Measurements from ENCODE around the gene FHDC1.

Gene FHDC1

DNA sequence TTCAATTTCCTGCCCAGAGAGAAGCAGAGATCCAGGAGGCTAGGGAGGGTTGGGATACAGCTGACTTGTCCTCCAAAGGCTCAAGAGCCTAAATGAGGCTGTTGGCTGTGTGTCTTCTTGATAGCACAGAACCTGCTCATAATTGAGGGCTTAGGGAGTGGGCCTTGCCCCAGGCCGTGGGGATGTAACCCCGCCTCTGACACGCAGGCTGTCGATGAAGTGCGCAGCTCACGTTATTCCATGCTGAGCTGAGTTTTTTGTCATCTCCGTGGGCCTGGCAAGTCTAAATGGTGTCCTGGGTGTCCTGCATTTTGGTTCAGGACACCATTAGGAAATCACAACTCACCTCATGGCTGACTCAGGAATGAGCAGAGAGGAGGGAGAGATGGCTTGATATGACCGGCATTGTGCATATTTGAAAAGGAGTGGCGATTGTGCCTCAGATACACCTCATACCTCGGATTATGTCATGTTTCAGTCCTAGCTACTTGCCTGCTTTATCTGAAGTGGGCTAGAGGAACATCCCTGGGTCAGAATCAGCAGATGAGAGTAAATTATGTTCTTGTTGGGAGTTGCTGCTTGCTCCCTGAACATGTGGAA, 43.7 kb downstream of the FHDC1 start:
- no peak for DNase-seq (ENCODE audit: low read depth in 2 of 3, low spot score in 1 of 3)

DNA sequence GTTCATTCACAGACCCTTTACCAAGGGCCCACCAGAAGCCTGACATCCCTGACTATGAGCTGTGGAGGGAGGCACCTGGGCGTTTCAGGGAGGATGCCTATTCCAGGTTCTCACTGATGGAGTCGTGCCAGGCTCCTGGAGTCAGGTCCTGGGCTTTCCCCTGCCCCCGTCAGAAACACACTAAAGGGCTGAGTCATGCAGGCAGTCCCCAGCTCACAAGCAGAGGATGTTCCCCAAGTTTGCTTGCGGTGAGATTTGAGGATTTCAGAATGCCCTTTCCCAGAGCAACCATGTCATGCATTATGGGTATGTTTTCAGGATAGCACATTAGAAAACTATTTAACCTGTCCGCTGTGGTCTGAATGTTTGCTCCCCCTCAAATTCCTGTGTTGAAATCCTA, 45.2 kb downstream of the FHDC1 start:
- DNase-seq (ENCODE audit: low read depth in 2 of 3, low spot score in 1 of 3): no peak

DNA sequence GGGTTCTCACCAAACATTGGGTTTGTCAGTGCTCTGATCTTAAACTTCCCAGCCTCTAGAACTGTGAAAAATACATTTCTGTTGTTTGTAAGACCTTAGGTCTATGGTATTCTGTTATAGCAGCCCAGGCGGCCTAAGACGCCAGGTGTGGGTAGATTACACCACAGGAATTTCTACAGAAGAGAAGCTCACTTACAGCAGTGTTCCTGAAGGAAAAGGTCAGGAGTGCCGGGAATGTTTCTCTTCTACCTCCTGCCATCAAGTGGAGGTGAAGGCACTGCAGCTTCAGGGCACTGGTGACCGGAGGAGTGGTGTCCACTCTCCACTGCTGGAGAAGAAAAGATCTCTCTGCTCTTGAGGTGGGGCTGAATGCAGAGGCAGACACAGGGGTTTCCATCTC, 45.7 kb downstream of the FHDC1 start:
- no peak for DNase-seq (ENCODE audit: low read depth in 2 of 3, low spot score in 1 of 3)

DNA sequence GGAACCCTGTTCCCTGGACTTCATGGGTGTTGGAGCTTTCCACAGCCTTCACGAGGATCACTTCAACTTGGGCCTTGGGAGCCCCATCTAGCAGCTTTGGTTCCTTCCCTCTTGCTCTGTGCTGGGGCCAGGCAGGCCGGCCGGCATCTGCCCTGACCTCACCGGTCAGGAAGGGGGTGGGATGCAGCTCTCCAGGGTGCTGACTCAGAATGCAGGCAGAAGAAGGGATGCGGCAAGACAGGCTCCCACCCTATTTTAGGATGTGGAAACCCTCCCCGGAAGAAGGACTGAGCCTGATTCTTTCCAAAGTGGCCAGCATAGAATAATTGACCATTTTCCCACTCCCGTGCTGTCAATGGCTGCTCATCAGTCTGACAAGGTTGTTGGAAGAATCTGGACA, 47.1 kb downstream of the FHDC1 start:
- DNase-seq (ENCODE audit: low read depth in 2 of 3, low spot score in 1 of 3): no peak

DNA sequence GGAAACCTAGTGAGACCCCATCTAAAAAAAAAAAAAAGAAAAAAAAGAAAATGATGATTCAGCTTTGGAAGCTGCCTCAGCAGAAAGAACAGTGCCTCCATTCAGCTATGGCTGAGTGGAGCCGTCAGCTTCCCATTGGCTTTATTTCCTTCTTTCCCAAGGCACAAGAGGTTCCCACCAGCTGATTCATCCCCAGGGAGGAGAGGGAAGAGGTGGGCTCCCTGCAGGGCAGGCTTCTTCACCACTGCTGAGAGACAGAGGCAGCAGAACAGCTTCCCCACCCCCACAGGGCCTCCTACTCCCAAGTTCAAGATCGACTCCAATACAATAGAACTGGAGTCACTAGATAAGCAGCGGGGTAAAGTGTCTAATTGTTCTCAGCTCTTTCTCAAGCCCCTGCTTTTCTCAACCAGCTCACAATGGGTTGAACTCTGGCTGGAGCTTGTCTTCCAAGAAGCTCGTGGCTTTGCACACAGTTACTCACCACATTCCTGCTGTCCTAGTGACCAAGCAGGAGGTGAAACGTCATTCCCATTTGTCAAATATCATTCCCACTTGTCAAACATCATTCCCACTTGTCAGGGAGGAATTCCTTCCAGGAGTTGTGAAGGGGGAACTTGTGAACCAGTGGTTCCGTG, 47.8 kb downstream of the FHDC1 start:
- no peak for DNase-seq (ENCODE audit: low read depth in 2 of 3, low spot score in 1 of 3)

DNA sequence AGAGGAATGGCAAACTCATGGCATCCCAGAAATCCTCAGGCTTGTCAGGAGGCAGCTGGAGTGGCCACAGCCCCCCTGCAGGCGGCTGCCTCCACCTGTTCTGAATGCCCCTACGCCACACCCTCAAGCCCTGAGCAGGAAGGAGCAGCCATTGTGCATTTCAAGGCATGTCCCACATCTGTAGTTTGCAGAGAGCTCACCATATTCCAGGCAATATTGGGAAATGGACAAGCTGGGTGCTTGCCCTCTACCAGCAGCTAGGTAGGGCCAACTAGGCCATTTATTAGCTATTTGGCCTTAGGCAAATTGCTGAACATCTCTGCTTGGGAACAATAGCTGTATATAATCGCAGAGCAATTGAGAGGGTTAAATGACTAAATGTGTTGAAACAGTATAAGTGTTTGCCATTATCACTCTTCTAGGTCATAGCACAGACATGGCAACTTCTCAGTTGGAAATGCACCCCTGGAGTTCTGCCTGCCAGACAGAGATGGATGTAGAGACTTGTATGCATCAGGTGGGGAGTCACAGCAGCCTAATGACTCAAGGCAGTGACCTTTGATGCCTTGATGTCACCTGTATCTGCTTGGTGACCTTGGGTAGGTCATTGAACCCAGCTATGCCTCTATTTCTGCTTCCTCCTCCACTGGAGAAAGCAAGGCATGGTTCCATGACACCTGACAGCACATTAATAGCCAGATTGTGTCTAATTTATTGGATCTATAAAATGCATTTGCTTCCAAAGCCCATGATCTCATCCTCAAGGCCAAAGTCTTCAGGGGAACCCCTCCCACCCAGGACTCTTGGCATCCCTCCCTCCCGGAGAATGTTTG, 52.8 kb downstream of the FHDC1 start:
- DNase-seq (ENCODE audit: low read depth in 2 of 3, low spot score in 1 of 3): no peak

DNA sequence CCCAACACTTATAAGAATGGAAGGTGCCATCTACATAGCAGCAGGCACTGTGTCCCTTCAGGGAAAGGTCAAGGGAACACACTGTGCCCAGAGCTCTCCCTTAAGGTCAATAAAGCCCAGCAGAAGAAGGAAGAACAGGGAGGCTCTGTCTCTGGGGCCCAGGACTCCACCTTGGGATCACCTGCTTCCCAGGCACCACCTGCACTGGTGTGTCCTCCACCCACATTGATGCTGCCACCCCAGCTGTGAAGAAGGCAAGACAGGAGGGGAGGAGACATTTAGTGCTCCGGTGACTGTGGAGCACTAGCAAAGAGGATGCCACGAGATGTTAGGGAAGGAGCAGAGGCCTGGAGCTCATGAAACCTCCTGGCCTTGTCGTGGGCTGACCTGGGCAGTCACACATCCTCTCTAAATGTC, 53.4 kb downstream of the FHDC1 start:
- DNase-seq (ENCODE audit: low read depth in 2 of 3, low spot score in 1 of 3): no peak

DNA sequence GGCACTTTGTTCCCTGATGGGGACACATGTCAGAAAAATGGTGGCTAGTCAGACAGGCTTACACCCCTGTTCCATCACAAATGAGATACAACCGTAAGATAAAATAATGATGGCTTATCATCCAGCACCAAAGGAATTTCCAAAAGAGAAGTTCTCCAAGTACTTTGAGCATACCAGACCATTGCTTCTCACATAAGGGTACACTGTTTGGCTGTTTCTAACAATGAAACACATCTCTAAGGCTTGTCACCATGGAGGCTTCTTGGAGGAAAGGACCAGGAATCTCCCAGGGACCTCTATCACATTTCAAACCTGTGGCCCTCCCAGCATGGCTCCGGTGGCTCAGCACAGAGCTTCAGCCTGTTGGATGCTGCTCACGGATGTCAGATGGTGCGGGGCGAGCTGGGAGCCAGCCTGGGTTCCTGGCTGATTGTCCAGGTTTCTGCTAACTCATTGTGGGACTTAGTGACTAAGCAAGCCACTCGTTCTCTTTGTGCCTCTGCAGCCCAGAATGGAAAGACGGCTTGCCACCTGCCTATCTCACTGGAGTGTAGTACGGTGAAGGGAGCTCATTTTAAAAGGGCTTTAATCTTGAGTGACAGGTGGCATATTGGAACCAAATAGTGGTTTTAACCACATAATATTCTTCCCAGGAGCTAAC, 54.5 kb downstream of the FHDC1 start:
- DNase-seq (ENCODE audit: low read depth in 2 of 3, low spot score in 1 of 3): no peak

DNA sequence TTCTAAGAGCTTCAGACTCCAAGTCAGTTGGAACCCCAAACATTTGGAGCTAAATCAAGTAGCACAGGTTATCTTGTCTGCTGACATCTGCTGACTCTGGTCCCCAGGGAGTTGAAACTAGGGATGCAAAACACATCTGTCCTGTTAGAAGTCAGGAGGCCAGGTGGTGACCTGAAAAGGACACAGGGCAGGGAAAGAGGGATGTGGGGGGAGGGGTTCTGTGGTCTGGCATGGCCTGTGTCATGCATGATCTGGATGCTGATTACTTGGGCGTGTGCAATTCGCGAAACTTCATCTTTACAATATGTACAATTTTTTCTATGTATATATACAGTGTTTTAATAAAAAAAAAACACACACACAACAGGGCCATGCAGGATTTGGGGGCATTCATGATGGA, 55.3 kb downstream of the FHDC1 start:
- no peak for DNase-seq (ENCODE audit: low read depth in 2 of 3, low spot score in 1 of 3)

DNA sequence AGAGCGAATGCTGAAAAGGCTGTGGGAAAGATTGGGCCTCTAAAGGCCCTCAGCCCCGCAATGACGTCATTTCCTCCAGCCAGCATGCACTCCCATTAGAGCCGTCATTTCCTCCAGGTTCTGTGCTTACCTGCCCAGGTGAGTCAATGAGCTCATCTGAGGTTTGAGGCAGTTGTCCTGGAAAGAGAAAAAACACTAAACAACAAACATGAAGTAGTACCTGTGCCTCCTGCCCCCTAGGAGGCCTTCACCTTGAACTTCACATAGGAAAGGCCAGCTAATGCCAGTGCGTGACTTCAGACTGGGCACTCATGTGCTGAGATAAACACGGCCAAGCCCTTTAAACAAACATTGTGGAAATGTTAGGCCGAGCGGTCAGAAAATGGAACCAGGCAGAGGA, 55.9 kb downstream of the FHDC1 start:
- no peak for DNase-seq (ENCODE audit: low read depth in 2 of 3, low spot score in 1 of 3)

DNA sequence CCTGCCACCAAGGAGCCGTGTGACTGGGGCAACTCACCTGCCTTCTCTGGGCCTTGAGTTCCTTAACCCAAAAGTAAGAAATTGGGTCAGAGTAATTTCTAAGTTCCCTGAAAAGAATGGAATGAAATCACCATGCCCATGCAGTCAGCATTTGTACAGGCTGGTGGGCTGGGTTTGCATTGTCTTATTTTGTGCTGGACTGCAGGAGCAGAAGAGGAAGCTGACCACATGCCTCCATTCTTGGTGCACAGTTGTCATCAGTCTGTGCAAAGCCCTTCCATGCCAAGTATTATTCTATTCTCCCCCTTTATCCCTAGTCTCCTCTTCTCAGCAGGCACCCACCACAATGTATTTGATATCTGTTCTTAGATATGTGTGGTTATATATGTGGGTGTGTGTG, 56.3 kb downstream of the FHDC1 start:
- no peak for DNase-seq (ENCODE audit: low read depth in 2 of 3, low spot score in 1 of 3)

DNA sequence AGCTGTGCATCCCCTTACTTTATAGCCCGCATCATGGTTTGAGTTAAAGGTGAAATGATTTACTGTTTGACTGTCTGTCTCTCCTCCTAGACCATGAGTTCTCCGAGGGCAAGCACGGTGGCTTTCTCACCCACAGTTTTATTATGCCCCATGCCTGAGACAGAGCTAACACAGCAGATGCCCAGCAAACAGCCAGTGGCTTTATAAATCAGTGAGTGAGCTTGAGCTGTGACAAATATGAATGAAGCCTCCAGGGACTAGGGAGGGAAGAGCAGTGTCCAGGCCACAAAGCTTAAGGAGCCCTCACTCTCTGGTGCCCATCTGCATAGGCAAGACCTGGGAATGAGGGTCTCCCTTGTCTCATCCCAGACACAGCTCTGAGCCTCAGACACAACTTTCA, 57.9 kb downstream of the FHDC1 start:
- no peak for DNase-seq (ENCODE audit: low read depth in 2 of 3, low spot score in 1 of 3)

DNA sequence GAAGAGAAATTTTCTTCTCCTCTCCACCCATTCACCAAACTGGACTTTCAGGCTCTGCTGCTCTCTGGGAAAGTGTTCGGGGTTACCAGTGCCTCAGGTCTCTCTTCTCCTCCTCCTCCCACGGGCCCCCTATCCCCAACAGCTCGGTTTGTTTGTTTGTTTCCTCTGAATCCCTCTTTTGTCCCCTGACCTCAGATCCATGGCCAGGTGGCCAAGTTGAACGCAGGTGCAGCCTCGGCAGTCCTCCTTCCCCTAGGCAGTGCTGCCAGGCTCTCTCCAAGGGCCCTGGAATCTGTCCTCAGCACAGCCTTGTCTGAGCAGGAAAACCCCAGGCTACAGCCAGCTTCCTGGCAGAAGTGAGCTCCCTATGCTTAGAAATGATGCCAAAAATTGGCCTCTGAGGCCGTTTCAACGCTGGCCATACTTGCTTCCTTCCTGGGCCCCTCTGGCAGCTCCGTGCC, 60.0 kb downstream of the FHDC1 start:
- no peak for DNase-seq (ENCODE audit: low read depth in 2 of 3, low spot score in 1 of 3)

DNA sequence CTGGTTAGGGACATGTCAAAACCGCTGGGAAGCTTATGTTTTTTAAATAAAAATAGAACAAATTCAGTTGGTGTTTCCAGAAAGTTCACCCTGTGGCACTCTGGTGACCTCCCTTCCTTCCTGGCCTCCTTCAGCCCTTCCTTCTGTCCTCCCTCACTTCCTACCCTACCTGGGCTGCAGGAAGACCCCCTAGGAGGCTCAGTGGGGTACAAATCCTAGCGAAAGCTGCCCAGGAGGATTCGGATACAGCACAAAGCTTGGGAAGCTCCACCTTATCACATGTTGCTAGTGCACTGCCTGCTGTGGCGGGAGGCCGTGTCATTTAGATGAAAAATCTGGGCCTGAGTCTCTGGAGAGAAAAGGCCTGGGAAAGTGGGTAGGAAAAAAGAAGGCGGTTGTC, 60.5 kb downstream of the FHDC1 start:
- no peak for DNase-seq (ENCODE audit: low read depth in 2 of 3, low spot score in 1 of 3)

DNA sequence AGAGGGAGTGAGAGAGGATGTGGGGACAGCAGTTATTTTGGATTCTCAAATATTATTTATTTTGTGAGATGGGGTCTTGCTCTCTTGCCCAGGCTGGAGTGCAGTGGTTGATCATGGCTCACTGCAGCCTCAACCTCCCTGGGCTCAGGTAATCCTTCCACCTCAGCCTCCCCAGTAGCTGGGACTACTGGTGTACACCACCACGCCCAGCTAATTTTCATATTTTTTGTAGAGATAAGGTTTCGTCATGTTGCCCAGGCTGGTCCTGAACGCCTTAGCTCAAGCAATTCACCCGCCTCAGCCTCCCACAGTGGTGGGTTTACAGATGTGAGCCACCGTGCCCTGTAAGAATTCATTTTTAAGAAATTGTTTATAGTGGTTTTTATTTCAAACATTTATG, 61.2 kb downstream of the FHDC1 start:
- no peak for DNase-seq (ENCODE audit: low read depth in 2 of 3, low spot score in 1 of 3)

DNA sequence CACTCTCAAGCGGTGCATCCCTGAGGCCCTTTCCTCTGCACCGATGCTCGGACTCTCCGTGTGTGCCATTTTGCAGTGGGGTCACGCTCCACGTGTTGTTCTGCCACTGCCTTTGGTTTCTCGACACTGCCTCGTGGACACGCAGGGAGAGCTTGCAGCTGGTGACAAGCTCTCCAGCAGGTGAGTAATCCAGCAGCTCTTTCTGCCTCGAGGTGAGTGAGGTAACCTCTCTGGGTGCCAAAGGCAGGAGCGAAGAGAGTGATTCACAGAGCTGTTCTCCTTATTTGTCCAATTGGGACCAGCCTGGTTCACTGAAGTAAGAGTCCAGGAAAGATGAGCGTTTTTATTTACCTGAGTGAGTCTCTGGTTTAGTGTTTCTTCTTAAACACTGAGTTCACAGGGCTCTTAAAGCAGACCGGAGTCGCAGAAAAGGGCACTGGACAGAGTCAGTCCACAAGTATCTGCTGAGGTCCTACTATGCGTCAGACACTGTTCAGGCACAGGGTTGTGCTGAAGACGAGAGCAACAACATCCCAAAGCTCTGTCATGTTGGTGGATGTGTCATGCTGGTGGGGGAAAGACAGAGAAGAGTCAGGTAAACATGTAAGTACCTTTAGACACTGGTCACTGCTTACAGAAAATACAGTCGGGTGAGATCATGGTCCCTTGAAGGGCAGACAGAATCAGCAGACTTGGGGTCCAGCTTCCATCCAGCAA, 61.8 kb downstream of the FHDC1 start:
- no peak for DNase-seq (ENCODE audit: low read depth in 2 of 3, low spot score in 1 of 3)

DNA sequence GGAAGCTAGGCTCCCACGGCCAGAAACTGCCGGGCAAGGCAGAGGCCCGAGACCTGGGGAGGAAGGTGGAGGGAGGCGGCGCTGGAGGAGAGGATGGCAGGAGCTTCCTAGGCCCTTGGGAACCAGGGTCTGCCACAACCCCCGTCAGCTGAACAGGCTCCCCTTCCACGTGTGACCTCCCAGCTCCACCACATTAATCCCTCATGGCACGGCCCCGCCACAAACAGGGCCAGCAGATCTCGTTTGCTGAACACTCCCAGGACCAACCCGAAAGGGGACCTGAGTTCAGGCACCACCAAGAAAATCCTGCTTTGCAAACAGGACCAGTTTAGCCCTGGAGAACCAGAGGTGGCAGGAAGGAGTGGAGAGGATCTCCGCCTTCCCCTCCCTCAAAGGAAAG, 62.7 kb downstream of the FHDC1 start:
- no peak for DNase-seq (ENCODE audit: low read depth in 2 of 3, low spot score in 1 of 3)

DNA sequence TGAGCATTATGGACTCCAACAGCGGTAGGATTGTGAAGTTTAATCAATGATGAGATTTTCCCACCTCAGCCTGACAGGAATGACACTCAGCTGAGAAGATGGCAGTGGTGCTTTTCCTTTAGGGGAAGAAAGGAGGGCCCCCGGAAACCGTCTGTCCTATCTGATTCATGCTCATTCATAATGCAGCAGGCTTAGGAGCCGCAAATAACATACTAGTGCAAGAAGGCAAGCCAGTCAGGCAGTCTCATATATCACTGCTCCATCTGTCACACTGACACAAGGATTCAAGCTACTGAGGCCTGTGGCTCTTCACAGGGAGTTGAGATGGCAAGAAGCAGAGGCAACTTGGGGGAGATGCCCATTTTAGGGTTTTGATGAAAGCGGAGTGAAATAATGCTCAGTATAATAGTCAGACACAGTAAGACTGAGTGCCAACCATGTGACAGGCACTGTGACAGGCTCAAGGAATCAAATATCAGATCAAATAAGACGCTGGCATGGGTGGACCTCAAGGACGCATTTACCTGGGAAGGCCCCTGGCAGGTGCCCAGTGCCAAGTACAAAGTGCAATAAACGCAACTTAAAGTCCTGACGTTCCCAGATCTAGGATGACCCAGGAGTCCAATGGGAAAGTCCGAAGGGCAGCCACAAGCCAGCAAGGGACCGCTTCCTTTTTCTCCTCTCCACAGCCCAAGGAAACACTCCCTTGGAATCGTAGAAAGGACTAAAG, 63.4 kb downstream of the FHDC1 start:
- DNase-seq (ENCODE audit: low read depth in 2 of 3, low spot score in 1 of 3): no peak

DNA sequence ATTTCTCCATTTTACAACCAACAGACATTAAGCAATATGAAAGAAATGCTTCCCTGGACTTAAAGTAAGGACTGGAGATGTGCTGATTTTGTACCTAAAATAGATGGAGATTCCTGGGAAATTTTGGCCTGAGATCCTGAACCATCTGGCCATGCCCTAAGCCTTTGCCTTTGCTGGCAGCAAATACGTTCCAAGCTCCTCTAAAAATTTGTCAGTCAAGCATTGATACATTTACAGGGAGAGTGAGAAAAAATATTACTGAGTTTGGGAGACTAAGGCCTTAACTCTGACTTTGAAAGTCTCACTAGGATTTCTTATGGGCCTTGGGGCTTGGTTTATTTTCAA, 63.9 kb downstream of the FHDC1 start:
- no peak for DNase-seq (ENCODE audit: low read depth in 2 of 3, low spot score in 1 of 3)

DNA sequence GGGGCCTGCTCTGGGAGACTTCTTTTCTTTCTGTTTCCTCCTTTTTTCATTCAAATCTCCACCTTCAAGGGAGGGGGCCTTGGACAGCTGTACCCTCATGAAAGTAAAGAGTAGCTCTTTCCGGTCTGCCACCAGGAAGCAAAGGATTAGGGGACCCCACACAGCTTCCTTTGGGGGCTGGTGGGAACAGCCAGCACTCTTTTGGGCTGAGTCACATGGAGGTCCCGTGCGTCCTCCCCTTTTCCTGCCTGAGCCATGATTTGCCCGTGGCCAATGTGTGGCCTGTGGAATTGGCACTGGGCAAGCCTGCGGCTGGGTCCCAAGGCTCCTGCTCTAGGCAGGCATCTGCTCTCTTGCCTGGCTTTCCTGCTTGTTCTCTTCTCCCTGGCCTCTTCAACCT, 65.5 kb downstream of the FHDC1 start:
- no peak for DNase-seq (ENCODE audit: low read depth in 2 of 3, low spot score in 1 of 3)

DNA sequence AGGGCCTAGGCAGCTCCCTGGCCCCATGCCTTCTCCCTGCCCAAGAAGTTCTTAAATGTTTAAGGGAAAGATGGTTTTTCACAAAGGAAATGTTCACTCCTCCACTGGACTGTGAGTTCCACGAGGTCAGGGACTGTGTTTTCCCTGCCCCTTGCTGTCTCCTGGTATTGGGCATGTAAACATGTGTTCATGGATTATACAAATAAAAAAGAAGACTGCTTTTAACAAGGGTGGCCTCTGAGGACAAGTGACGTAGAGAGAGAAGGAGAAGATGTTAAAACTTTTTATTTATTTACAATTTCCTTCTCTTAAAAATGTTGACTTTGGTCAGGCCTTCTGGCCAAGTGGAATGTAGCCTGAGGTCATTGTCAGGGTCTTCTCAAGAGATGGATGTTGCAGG, 66.0 kb downstream of the FHDC1 start:
- DNase-seq (ENCODE audit: low read depth in 2 of 3, low spot score in 1 of 3): no peak

All from stimulated activated CD4-positive, alpha-beta T cell treated with anti-CD3 and anti-CD28 coated beads, Interleukin-12 subunit alpha, Interleukin-12 subunit beta, amount 100 ng/mL, for 48 hours (primary cell).